ENCODE measurements around the gene ASCL4. TPM values are rescaled to one million over a fixed set of nuclear protein-coding genes. Genes with fewer than 3 reads are reported as not detected.
A peak's percentile ranks its signal among the peaks of the same experiment; 100 is the strongest.

ASCL4 gene
- total and polyA plus RNA-seq, 5 donors from 2014 or later, result not detected

- Mint-ChIP-seq H3K4me1 (peaks cover 0 to 13% (median 3%) of the 10 kb centered on the region in 4 donors), H3K9me3 (peaks cover 0 to 2% (median 0%) of the 10 kb centered on the region in 7 donors), H3K27me3 (peaks cover 60% of the 10 kb centered on the region), H3K36me3 (no peaks in the 10 kb centered on the region), H3K4me3 (no peak overlapping the region), H3K27ac (no peak overlapping the region)
- Histone ChIP-seq H3K4me1 (ENCODE audit: control insufficient read depth, insufficient read depth, low read length, poor library complexity, severe bottlenecking) (peaks cover 5% of the 10 kb centered on the region), H3K36me3 (ENCODE audit: control insufficient read depth, insufficient read depth, low read length) (no peaks in the 10 kb centered on the region), H3K27me3 (ENCODE audit: control insufficient read depth, insufficient read depth, low read length) (peaks cover 32% of the 10 kb centered on the region), H3K9me3 (ENCODE audit: control insufficient read depth in 2 of 2, low read length in 2 of 2) (no peaks in the 10 kb centered on the region), H3K27ac (ENCODE audit: insufficient read depth, low read length, poor library complexity, severe bottlenecking) (no peak overlapping the region), H3K4me3 (ENCODE audit: low read depth, low read length) (no peak overlapping the region)
- ATAC-seq (ENCODE audit: low read depth in 2 of 2), result no peak
- no peak for DNase-seq
These were observed 4.0 kb downstream of the ASCL4 start for GRCh38 chr12:107778383-107779025.

GRCh38 chr12:107779077-107779831 lies 4.8 kb downstream of the ASCL4 start:
- peaks cover 55% of the 10 kb centered on the region for H3K27me3 Mint-ChIP-seq
- H3K36me3 Mint-ChIP-seq, result no peaks in the 10 kb centered on the region
- peaks cover 0 to 2% (median 0%) of the 10 kb centered on the region in 7 donors for H3K9me3 Mint-ChIP-seq
- H3K27ac Mint-ChIP-seq, result no peak overlapping the region
- H3K9me3 ChIP-seq (ENCODE audit: control insufficient read depth in 2 of 2, low read length in 2 of 2), result no peaks in the 10 kb centered on the region
- peaks cover 0 to 7% (median 2%) of the 10 kb centered on the region in 4 donors for H3K4me1 Mint-ChIP-seq
- H3K4me3 Mint-ChIP-seq, result no peak overlapping the region
- H3K4me3 ChIP-seq (ENCODE audit: low read depth, low read length), result no peak overlapping the region
- H3K27ac ChIP-seq (ENCODE audit: insufficient read depth, low read length, poor library complexity, severe bottlenecking), result no peak overlapping the region
- no peaks in the 10 kb centered on the region for H3K36me3 ChIP-seq (ENCODE audit: control insufficient read depth, insufficient read depth, low read length)
- no peak for DNase-seq
- H3K4me1 ChIP-seq (ENCODE audit: control insufficient read depth, insufficient read depth, low read length, poor library complexity, severe bottlenecking), result peaks cover 5% of the 10 kb centered on the region
- ATAC-seq (ENCODE audit: low read depth in 2 of 2), result no peak
- H3K27me3 ChIP-seq (ENCODE audit: control insufficient read depth, insufficient read depth, low read length), result peaks cover 25% of the 10 kb centered on the region

DNA sequence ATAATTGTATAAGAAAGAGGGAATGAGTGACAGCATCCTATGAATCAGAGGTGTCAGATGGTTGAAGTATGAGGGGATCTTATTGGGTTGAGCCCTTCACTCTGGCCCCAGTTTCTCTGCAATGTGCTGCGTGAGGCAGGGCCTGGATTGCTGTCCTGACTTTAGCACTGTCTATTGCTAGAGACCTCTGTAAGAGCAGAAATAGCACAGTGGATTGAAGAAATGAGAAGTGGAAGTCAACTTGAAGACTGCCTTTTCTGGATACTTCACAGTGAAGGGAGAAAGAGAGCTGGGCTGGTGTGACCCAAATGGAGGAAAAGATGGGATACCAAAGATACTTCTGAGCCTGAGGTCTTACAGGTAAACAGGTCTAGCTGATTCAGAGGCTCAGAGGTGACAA lies 5.8 kb downstream of the ASCL4 start:
- Histone ChIP-seq H3K36me3 (ENCODE audit: control insufficient read depth, insufficient read depth, low read length) (no peaks in the 10 kb centered on the region), H3K4me3 (ENCODE audit: low read depth, low read length) (no peak overlapping the region), H3K9me3 (ENCODE audit: control insufficient read depth in 2 of 2, low read length in 2 of 2) (no peaks in the 10 kb centered on the region), H3K4me1 (ENCODE audit: control insufficient read depth, insufficient read depth, low read length, poor library complexity, severe bottlenecking) (peaks cover 3% of the 10 kb centered on the region), H3K27ac (ENCODE audit: insufficient read depth, low read length, poor library complexity, severe bottlenecking) (no peak overlapping the region), H3K27me3 (ENCODE audit: control insufficient read depth, insufficient read depth, low read length) (peaks cover 17% of the 10 kb centered on the region)
- peaks cover 47% of the 10 kb centered on the region for H3K27me3 Mint-ChIP-seq
- no peak overlapping the region for H3K27ac Mint-ChIP-seq
- DNase-seq (no peak), ATAC-seq (ENCODE audit: low read depth in 2 of 2) (no peak)
- H3K36me3 Mint-ChIP-seq, result no peaks in the 10 kb centered on the region
- H3K4me3 Mint-ChIP-seq, result no peak overlapping the region
- H3K4me1 Mint-ChIP-seq, result no peaks in the 10 kb centered on the region
- H3K9me3 Mint-ChIP-seq, result peaks cover 0 to 2% (median 0%) of the 10 kb centered on the region in 7 donors

DNA sequence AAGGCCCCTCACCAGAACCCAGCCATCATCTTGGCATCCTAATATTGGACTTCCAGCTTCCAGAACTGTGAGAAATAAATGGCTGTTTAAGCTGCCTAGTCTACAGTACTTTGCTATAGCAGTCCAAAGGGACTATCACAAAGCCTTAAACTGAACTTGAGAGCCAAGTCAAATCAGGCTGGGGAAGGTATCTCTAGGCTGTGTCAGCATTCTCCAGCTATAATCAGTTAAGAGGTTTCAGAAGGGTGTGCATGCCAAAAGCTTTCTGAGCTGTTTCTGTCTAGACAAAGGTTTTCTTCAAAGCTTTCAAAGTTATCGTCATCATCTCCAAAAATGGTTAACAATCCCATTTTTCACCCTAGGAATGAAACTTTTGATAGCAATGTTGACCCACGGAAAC lies 7.6 kb downstream of the ASCL4 start:
- Mint-ChIP-seq H3K36me3 (no peaks in the 10 kb centered on the region), H3K27ac (no peak overlapping the region), H3K27me3 (peaks cover 31% of the 10 kb centered on the region), H3K4me3 (no peak overlapping the region), H3K9me3 (peaks cover 0 to 2% (median 0%) of the 10 kb centered on the region in 7 donors), H3K4me1 (no peaks in the 10 kb centered on the region)
- Histone ChIP-seq H3K27me3 (ENCODE audit: control insufficient read depth, insufficient read depth, low read length) (peaks cover 8% of the 10 kb centered on the region), H3K27ac (ENCODE audit: insufficient read depth, low read length, poor library complexity, severe bottlenecking) (no peak overlapping the region), H3K9me3 (ENCODE audit: control insufficient read depth in 2 of 2, low read length in 2 of 2) (no peaks in the 10 kb centered on the region), H3K36me3 (ENCODE audit: control insufficient read depth, insufficient read depth, low read length) (no peaks in the 10 kb centered on the region), H3K4me1 (ENCODE audit: control insufficient read depth, insufficient read depth, low read length, poor library complexity, severe bottlenecking) (no peaks in the 10 kb centered on the region), H3K4me3 (ENCODE audit: low read depth, low read length) (no peak overlapping the region)
- no peak for DNase-seq
- no peak for ATAC-seq (ENCODE audit: low read depth in 2 of 2)

GRCh38 chr12:107783406-107784376 lies 9.2 kb downstream of the ASCL4 start:
- H3K4me1 Mint-ChIP-seq, result no peaks in the 10 kb centered on the region

GRCh38 chr12:107788281-107788680 lies 13.8 kb downstream of the ASCL4 start:
- Mint-ChIP-seq H3K27ac (no peak overlapping the region), H3K27me3 (peaks cover 23% of the 10 kb centered on the region), H3K4me3 (no peak overlapping the region), H3K9me3 (peaks cover 0 to 13% (median 1%) of the 10 kb centered on the region in 7 donors), H3K36me3 (no peaks in the 10 kb centered on the region), H3K4me1 (no peaks in the 10 kb centered on the region)
- Histone ChIP-seq H3K9me3 (ENCODE audit: control insufficient read depth in 2 of 2, low read length in 2 of 2) (no peaks in the 10 kb centered on the region), H3K27me3 (ENCODE audit: control insufficient read depth, insufficient read depth, low read length) (peaks cover 2% of the 10 kb centered on the region), H3K27ac (ENCODE audit: insufficient read depth, low read length, poor library complexity, severe bottlenecking) (no peak overlapping the region), H3K4me1 (ENCODE audit: control insufficient read depth, insufficient read depth, low read length, poor library complexity, severe bottlenecking) (no peaks in the 10 kb centered on the region), H3K36me3 (ENCODE audit: control insufficient read depth, insufficient read depth, low read length) (no peaks in the 10 kb centered on the region), H3K4me3 (ENCODE audit: low read depth, low read length) (no peak overlapping the region)
- ATAC-seq (ENCODE audit: low read depth in 2 of 2) (no peak), DNase-seq (no peak)

More at GRCh38 chr12:107783406-107784376, 9.2 kb downstream of the ASCL4 start:
- ATAC-seq (ENCODE audit: low read depth in 2 of 2) (no peak), DNase-seq (no peak)
- Histone ChIP-seq H3K27me3 (ENCODE audit: control insufficient read depth, insufficient read depth, low read length) (peaks cover 8% of the 10 kb centered on the region), H3K36me3 (ENCODE audit: control insufficient read depth, insufficient read depth, low read length) (no peaks in the 10 kb centered on the region), H3K9me3 (ENCODE audit: control insufficient read depth in 2 of 2, low read length in 2 of 2) (no peaks in the 10 kb centered on the region), H3K27ac (ENCODE audit: insufficient read depth, low read length, poor library complexity, severe bottlenecking) (no peak overlapping the region), H3K4me1 (ENCODE audit: control insufficient read depth, insufficient read depth, low read length, poor library complexity, severe bottlenecking) (no peaks in the 10 kb centered on the region), H3K4me3 (ENCODE audit: low read depth, low read length) (no peak overlapping the region)
- H3K9me3 Mint-ChIP-seq, result no peaks in the 10 kb centered on the region
- H3K36me3 Mint-ChIP-seq, result no peaks in the 10 kb centered on the region
- H3K27ac Mint-ChIP-seq, result no peak overlapping the region
- H3K4me3 Mint-ChIP-seq, result no peak overlapping the region
- peaks cover 31% of the 10 kb centered on the region for H3K27me3 Mint-ChIP-seq

- H3K36me3 Mint-ChIP-seq, result no peaks in the 10 kb centered on the region
- Histone ChIP-seq H3K9me3 (ENCODE audit: control insufficient read depth in 2 of 2, low read length in 2 of 2) (no peaks in the 10 kb centered on the region), H3K27me3 (ENCODE audit: control insufficient read depth, insufficient read depth, low read length) (no peaks in the 10 kb centered on the region)
These were observed 14.4 kb downstream of the ASCL4 start for GRCh38 chr12:107788690-107789458.

More at GRCh38 chr12:107788690-107789458, 14.4 kb downstream of the ASCL4 start:
- no peak for DNase-seq
- peak overlapping the region in 1 of 3 donors; percentile 53 for H3K27ac Mint-ChIP-seq
- H3K4me1 ChIP-seq (ENCODE audit: control insufficient read depth, insufficient read depth, low read length, poor library complexity, severe bottlenecking), result no peaks in the 10 kb centered on the region
- H3K4me3 Mint-ChIP-seq, result no peak overlapping the region
- no peaks in the 10 kb centered on the region for H3K4me1 Mint-ChIP-seq
- H3K27ac ChIP-seq (ENCODE audit: insufficient read depth, low read length, poor library complexity, severe bottlenecking), result no peak overlapping the region
- no peak for ATAC-seq (ENCODE audit: low read depth in 2 of 2)
- H3K9me3 Mint-ChIP-seq, result peaks cover 0 to 13% (median 1%) of the 10 kb centered on the region in 7 donors
- H3K27me3 Mint-ChIP-seq, result peaks cover 22% of the 10 kb centered on the region
- no peak overlapping the region for H3K4me3 ChIP-seq (ENCODE audit: low read depth, low read length)
- H3K36me3 ChIP-seq (ENCODE audit: control insufficient read depth, insufficient read depth, low read length), result no peaks in the 10 kb centered on the region

Data from CD4-positive, CD25-positive, alpha-beta regulatory T cell (primary cell).